Measurements from ENCODE around the gene PABPN1L. TPM values are rescaled to one million over a fixed set of nuclear protein-coding genes. Genes with fewer than 3 reads are reported as not detected.

PABPN1L gene
- not detected for total RNA-seq
- polyA plus RNA-seq, result under 1 TPM in 1 of 3 donors, not detected in 2; 0.15 TPM
- long read RNA-seq, donor 1, result 0 reads
- long read RNA-seq, donor 2, result 0 reads
- long read RNA-seq, donor 3, result 0 reads
- long read RNA-seq, donor 4, result 0 reads
- long read RNA-seq, donor 5, result 0 reads
- long read RNA-seq, donor 6, result 0 reads
- long read RNA-seq, donor 7, result 0 reads
- long read RNA-seq, donor 8, result 0 reads
- long read RNA-seq, donor 9, result 0 reads
- long read RNA-seq, donor 10, result 0 reads

GRCh38 chr16:88866151-88866920, at the start of gene PABPN1L:
Gene PABPN1L, minus strand, starts transcription at chr16:88866660. Its CDS starts 54 bp downstream, at chr16:88866606.
- TF ChIP-seq EP300 (IDR thresholded peaks at IDR 0.05) (no peak), POLR2AphosphoS5 (IDR thresholded peaks at IDR 0.05) (no peak), POLR2A (IDR thresholded peaks at IDR 0.05) (no peak), CTCF (IDR thresholded peaks at IDR 0.05) (no peak)
- no peak within 1 kb of the TSS for H3K4me3 ChIP-seq
- DNase-seq, result no peak
- peaks cover 0 to 48% (median 22%) of the 10 kb centered on the region in 3 donors for H3K27me3 ChIP-seq
- WGBS, 5 donors, result 53 to 73% (median 67%) methylated on average over 14 to 20 of the region's 20 CpGs
- H3K4me1 ChIP-seq, result peaks cover 0 to 7% (median 7%) of the 10 kb centered on the region in 4 donors
- H3K36me3 ChIP-seq, result peaks cover 12 to 25% (median 21%) of the 10 kb centered on the region in 4 donors
- intact Hi-C loops (cut with DNase I; ENCODE audit: low total_unique reads), result no loop called here
- no peak within 1 kb of the TSS for H3K27ac ChIP-seq
- no peaks in the 10 kb centered on the region for H3K9me3 ChIP-seq

- no peak for DNase-seq
- intact Hi-C loops (cut with DNase I; ENCODE audit: low total_unique reads), result no loop called here
These were observed 49.3 kb upstream of the PABPN1L start for GRCh38 chr16:88915639-88916327.

GRCh38 chr16:88914750-88915368, 48.4 kb upstream of the PABPN1L start:
- Histone ChIP-seq H3K27ac (no peak overlapping the region), H3K27me3 (peaks cover 0 to 67% (median 0%) of the 10 kb centered on the region in 3 donors), H3K9me3 (no peaks in the 10 kb centered on the region), H3K4me1 (peaks cover 0 to 12% (median 5%) of the 10 kb centered on the region in 4 donors), H3K36me3 (no peaks in the 10 kb centered on the region), H3K4me3 (no peak overlapping the region)
- DNase-seq, result peak in 1 of 2 donors; percentile 49
- TF ChIP-seq POLR2A (IDR thresholded peaks at IDR 0.05) (no peak), CTCF (IDR thresholded peaks at IDR 0.05) (no peak), EP300 (IDR thresholded peaks at IDR 0.05) (no peak), POLR2AphosphoS5 (IDR thresholded peaks at IDR 0.05) (no peak)
- intact Hi-C loops (cut with DNase I; ENCODE audit: low total_unique reads), result no loop called here
- 25 to 60% (median 45%) methylated on average over 7 to 20 of the region's 20 CpGs for WGBS, 5 donors

More at GRCh38 chr16:88915639-88916327, 49.3 kb upstream of the PABPN1L start:
- 88 to 93% (median 91%) methylated on average over 19 to 30 of the region's 30 CpGs for WGBS, 5 donors
- TF ChIP-seq POLR2AphosphoS5 (IDR thresholded peaks at IDR 0.05), result no peak
- TF ChIP-seq CTCF (IDR thresholded peaks at IDR 0.05), result no peak
- no peak for TF ChIP-seq POLR2A (IDR thresholded peaks at IDR 0.05)
- TF ChIP-seq EP300 (IDR thresholded peaks at IDR 0.05), result no peak
- Histone ChIP-seq H3K9me3 (no peaks in the 10 kb centered on the region), H3K36me3 (no peaks in the 10 kb centered on the region), H3K27ac (no peak overlapping the region), H3K27me3 (peaks cover 0 to 65% (median 0%) of the 10 kb centered on the region in 3 donors), H3K4me3 (no peak overlapping the region), H3K4me1 (peaks cover 4 to 20% (median 10%) of the 10 kb centered on the region in 4 donors)

- Histone ChIP-seq H3K27me3 (peaks cover 0 to 65% (median 0%) of the 10 kb centered on the region in 3 donors), H3K4me1 (peaks cover 0 to 12% (median 4%) of the 10 kb centered on the region in 4 donors), H3K4me3 (no peak overlapping the region), H3K36me3 (no peaks in the 10 kb centered on the region), H3K9me3 (no peaks in the 10 kb centered on the region), H3K27ac (no peak overlapping the region)
- 95 to 100% (median 96%) methylated on average over 9 to 13 of the region's 13 CpGs for WGBS, 5 donors
- no peak for DNase-seq
- TF ChIP-seq CTCF (IDR thresholded peaks at IDR 0.05), result no peak
- TF ChIP-seq EP300 (IDR thresholded peaks at IDR 0.05), result no peak
- no peak for TF ChIP-seq POLR2A (IDR thresholded peaks at IDR 0.05)
- TF ChIP-seq POLR2AphosphoS5 (IDR thresholded peaks at IDR 0.05), result no peak
- intact Hi-C loops (cut with DNase I; ENCODE audit: low total_unique reads), result no loop called here
These were observed 47.4 kb upstream of the PABPN1L start for GRCh38 chr16:88913870-88914269.

Measured in stomach (tissue), 19 donors.